GM19351 (cell line): ENCODE data around the gene HOXA13.

Source experiments
- ATAC-seq: cut with Tn5 transposase; IDR thresholded peaks from one replicate; pipeline ENCODE4 v1.9.1; 2021; ENCODE audit warnings: mild to moderate bottlenecking, moderate library complexity; ENCODE audit not compliant: unreplicated experiment

The HOXA13 gene

DNA sequence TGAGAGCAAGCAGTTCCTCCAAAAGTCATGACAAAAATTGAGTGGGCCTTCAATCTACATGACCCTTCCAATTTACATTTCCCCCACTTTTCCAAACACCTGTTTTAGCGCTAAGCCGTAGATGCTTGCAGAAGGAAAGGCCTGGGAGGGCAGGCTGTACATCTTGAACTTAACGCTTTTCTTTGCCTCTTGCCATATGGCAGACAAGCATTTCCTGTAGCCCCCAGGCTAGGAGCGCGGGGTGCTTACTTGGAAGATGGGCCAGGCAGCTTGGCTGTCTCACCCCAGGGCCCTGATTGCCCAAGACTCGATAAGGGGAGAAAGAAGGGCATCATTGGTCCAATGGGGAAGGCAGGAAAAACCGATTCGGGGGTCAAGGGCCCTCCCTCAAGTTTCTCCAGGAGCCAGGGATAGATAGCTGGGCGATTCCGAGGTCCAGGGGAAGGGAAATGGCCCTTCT is 27.5 kb downstream of the HOXA13 start:
- no peak for ATAC-seq

DNA sequence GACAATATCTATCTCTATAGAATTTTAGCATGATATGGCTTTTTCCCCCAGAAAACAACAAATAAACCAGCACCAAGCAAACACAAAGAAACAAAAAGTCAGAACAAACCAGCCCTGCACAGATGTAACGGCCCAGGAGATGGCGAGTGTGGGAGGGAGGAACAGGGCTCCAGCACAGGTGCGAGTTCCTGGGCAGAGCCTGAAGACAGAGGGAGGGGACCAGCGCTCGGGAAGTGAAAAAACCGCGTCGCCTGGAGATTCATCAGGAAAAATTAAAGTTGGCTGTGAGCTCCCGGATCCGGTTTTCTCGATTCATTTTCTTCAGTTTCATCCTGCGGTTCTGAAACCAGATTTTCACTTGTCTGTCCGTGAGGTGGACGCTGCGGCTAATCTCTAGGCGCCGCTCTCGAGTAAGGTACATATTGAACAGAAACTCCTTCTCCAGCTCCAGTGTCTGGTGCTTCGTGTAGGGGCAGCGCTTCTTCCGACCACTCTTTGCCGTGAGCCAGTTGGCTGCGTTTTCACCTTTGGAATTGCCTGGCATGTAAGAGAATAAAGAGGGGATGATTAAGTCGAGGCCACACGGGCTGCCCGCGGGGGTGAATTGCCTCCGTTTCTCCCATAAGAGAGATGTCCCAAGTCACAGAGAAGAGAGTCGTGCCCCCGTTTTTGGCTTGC is 28.1 kb downstream of the HOXA13 start:
- no peak for ATAC-seq

DNA sequence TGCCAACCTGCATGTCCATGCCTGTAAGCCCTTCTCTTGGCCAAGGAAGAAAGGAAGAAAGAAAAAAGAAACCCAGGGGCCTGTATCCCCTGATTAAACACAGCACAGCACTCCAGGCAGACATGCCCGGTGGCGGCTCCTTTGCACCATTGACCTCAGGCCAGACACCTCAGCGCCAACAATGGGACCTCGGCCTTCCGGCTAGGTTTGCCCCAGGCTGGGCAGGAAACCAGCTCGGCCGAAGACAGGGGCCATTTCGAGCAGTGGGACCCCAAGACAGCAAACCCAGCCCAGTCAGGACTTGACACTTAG is 28.6 kb downstream of the HOXA13 start:
- ATAC-seq: no peak

DNA sequence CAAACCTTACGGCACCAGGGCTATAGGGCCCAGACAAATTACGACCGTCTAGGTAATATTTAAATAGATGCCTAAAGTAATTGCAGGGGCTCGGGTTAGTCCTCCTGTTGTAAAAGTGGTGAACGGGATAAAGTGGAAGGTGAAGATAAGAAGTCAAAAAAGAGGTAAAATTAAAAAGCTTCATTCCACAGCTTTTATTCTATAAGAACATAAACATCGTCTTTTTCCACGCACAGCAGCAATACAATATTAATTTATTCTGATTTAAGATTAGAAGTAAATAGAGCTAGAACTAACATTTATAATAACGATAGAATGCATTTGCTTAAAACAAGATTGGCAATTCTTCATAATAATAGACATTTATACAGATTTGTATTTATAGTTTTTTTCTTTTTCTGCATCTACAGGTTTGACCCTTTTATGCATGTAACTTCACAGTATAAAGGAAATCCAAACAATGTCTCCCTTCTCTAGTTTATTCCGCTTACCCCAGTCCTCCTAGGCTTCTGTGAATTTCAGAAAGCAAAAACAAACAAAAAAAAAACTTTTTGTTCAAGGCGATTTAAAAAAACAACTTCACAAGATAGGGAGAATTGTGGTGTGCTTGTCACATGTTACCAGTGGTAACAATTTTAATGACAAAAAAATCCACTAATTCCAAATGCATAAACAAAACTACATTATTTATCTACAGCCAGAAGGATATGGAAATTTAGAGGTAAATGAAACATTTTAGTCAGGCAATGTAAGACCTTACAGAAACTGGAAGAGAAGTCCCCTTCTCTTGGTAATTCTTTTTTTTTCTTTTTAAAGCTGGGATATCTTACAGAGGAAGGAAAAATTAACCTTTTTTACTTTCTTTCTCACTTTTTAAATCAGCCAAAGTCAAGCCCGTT is 29.2 kb downstream of the HOXA13 start:
- no peak for ATAC-seq

DNA sequence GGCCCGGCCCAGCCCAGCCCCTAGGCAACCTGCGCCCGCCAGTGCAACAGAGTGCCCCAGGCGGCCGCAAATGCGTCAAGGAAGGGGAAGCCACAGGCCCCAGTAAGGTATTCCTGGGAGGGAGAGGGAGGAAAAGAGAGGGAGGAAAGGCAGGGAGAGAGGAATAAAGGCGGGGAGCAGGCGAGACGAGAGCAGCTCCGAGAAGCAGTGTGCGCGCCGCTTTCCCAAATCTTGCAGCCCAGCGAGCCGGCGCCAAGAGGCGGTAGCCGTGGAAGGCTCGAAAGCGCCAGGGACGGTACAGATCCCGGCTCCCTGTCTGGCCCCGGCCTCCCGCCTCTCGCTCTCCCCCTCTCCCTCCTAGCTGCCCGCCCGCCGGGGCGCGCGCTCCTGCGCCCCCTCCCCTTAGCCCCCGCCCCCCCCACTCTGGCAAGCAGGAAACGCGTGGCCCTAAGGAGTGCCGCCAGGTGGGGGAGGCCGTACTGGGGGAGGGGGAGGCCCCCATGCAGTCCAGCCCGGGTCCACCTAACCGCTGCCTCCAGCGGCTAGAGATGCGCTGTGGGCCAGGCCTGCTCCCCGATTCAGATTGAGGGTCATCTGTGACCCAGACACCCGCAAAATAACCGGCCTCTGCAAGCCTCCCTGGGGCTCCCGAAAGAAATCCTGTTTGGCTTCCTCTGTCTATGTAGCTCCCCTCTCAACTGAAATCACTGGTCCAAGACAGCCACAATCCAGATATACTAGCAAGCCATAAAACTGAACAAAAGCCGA is 30.0 kb downstream of the HOXA13 start:
- ATAC-seq: no peak

DNA sequence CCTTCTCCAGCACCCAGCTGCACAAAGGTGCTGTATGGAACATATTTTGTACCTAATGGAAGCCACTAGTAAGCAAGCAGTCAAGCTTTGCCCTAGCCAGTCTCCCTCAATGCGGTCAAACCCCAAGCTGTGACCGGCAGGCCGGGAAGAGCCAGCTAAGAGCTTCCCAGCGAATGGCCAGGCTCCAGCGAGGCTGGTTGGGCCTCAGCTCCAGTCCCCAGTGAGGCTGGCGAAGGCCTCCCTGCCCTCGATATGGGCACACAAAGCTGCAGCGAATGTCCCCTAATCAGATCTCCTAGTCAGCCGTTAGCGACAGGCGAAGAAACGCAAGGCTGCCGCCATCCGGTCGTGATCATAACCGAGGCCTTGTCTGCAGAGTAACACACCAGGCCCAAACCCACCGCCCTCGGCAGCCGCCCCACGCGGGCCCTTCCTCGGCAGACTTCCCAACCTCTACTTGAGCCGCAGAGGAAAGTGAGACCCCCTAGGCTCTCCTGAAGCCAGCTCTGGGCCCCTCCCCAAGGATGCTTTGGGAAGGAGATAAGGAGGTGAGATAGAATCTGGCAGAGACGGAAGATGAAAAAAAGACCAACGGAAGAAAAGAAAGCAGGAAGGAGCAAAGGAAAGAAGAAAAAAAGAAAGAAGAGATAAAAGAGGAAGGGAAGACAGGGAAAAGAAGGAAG is 31.5 kb downstream of the HOXA13 start:
- ATAC-seq: no peak

DNA sequence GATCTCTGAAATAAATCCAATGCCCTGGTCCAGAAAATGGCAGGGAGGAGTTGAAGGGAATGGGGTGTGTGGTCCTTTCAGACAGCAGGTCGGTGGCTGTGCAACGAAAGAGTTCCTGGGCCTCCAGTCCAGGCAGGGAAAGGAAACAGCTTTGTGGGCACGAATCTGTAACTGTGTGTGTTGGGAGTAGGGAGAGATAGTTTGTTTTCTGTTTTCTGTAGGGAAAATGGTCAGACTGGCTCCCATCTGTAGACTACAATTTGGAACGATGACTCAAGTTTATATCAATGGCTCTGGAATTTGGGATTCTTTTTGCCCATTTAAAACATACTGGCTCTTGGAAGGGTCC is 32.0 kb downstream of the HOXA13 start:
- ATAC-seq: no peak

DNA sequence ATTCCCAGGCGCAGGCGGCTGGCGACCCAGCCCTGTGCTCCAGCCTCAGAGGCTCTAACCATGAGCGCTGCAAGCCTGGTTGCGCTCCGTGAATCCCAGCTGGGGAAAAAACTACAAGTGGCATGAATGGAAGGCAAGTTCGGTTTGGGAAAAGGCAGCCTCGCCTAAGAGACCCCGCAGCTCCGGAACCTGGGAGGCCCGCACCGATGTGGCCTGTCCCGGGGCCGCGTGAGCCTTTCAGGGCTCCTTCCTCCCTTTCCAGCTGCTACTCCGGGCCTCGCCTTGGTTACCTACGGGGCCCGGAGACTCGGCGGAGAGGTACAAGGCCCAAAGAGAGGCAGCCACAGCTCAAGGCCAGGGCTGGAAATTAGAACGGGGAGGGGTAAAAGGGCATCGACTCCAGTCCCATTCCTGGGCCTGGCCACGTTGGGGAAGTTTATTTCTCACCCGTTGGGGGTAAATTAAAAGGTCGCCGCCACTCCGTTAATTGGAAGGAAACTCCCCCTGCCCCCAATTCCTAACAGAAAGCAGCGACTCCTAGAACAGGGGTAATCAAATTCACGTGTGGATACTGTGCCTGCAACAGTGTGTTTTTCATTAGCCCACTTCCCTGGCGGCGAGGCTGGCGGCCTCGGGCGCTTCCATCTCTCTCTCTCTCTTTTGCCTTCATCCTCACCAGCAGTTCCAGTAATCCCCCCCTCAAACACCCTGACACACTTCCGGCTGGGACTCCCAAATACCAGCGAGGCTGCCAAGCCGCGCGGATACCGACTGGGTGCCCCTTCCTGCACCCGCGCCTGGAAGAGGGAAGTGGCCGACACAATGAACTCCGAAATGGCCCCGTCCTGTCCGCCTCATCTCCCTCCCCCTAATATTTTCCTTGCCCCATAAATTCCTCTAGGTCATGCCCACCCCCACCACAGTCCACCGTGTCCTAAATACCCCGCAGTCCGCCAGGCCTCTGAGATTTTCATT is 33.1 kb downstream of the HOXA13 start:
- no peak for ATAC-seq

DNA sequence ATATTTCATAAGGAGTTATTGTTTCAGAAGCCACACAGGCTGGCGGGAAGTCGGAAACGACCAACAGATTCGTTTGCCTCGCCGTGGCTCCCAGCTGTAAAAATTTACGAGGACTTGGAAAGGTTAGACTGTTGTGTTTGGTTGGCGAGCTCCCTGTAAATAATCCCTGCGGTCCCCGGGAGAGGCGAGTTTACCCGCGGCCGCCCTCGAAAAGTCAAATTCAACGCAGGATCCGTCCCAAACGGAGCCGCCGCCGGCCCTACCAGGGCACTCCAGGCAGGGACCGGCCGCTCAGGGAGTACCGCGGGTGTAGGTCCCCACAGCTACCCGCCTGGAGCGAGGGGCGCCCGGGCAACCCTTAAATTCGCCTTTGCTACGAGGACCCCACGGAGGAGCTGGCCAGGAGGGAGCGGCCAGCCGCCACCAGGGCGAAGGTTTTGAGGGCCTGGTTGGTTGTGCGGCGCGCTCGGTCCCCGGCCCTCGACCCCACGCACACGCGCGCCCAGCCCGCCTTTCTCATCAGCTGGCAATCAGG is 33.8 kb downstream of the HOXA13 start:
- no peak for ATAC-seq

DNA sequence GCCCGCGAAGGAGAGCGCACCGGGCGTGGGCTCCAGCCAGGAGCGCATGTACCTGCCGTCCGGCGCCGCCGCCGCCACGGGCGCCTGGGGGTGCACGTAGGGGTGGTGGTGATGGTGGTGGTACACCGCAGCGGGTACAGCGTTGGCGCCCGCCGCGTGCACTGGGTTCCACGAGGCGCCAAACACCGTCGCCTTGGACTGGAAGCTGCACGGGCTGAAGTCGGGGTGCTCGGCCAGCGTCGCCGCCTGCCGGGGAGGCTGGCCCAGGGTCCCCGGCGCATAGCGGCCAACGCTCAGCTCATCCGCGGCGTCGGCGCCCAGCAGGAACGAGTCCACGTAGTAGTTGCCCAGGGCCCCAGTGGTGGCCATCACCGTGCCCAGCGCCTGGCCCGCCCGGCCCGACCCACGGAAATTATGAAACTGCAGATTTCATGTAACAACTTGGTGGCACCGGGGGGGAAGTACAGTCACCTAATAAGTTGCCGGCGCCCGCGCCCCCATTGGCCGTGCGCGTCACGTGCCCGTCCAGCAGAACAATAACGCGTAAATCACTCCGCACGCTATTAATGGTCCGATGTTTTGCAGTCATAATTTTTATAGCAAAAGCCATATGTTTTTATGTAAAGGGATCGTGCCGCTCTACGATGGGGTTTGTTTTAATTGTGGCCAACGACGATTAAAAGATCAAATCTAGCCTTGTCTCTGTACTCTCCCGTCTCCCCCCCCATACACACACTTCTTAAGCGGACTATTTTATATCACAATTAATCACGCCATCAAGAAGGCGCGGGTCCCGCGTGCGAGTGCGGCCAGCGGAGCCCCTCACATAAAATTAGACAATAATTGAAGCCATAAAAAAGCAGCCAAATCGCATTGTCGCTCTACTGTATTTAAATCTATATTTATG is 34.5 kb downstream of the HOXA13 start, which contains the start of gene HOXA9:
Gene HOXA9 (minus strand): TSS at position 449 of the 907 bp plus-strand sequence. CDS start 80 bp downstream, at position 369.
- no peak for ATAC-seq

DNA sequence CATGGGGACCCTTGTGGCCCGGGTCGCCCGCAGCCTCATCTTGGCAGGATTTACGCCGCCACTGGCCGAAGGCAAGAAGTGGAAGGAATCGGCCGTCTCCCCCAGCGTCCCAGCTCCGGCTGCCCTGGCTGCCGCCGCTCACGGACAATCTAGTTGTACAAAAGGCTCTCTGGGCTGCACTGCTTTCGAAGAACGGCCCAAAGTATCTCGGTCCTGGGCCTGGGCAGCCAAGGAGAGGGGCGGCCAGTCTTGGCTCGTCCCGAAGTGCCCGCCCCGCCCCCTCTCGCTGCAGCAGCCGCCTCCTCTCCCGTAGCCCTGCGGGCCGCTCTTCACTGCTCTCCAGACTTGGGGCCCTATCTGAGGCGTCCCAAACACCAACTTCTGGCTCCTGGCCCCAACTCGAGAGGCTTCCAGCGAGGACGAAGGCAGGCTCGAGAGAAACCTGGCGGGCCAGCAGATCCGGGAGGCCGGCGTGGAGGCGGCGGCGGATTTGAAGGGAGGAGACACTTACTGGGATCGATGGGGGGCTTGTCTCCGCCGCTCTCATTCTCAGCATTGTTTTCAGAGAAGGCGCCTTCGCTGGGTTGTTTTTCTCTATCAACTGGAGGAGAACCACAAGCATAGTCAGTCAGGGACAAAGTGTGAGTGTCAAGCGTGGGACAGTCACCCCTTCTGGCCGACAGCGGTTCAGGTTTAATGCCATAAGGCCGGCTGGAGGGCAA is 35.4 kb downstream of the HOXA13 start:
- no peak for ATAC-seq

DNA sequence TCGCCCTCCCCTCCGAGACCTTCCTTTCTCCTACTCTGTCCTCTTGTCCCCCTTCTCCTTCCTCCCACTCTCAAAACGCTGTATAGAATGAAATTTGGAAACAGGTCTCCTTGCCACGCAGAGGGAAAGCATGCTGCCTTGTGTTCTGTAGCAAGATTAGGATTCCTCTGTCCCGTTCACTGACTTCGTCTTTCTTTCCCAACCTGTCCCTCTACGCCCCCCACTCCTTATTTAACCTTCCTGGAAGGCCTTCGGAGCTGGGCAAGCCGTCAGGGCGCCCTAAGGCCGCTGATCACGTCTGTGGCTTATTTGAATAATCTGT is 35.9 kb downstream of the HOXA13 start:
- ATAC-seq: no peak

DNA sequence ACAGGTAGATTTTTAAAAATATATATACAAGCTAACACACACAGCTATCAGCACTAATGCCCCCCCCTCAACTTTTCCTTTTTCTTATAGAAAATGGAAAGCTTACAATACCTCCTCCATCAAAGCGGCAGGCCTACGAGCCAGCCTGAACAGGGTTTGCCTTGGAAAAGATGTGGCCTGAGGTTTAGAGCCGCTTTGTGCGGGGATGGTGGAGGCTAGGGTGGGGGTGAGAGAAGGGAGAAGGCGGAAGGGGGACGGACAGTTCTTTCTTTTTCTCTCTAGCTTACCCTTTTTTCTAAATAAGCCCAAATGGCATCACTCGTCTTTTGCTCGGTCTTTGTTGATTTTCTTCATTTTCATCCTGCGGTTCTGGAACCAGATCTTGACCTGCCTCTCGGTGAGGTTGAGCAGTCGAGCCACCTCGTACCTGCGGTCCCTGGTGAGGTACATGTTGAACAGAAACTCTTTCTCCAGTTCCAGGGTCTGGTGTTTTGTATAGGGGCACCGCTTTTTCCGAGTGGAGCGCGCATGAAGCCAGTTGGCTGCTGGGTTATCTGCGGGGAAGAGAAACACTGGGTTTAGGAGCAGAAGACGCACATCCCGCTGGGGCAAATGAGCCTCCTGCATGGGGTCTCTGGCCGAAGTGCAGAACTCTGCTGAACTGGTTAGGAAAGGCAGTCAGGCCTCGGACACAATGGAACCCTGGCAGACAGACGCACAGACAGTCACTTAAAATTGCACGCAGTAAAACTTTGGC is 36.4 kb downstream of the HOXA13 start:
- ATAC-seq: no peak

DNA sequence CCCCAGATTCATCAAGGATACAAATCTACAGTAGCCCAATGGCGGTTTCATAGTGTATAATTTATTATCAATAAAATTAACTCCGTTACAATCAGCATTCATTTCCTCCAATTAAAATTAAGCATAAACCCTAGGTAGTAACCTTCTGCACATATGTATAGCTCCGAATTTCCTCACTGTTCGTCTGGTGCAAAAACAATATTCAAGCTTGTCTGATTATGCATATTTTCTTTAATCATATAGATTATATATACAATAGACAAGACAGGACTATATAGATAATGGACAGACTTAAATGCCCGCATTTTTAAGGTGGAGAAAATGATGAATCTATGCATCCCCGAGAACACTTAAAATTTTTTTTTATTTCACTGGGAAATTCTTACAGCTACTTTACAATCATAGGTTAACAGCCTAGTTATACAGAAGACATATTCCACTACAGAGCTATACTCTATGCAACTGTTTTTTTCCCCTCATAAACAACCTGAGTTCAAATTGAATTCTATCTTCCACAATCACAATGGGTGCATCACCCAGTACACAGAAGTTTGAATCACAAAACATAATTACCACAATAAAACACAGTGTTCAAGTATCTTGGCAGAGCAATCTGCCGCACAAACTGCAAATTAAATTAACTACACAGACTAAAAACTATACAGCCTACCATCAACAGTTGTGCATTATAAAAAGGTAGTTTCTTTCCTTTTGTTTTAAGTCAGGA is 37.2 kb downstream of the HOXA13 start:
- no peak for ATAC-seq

DNA sequence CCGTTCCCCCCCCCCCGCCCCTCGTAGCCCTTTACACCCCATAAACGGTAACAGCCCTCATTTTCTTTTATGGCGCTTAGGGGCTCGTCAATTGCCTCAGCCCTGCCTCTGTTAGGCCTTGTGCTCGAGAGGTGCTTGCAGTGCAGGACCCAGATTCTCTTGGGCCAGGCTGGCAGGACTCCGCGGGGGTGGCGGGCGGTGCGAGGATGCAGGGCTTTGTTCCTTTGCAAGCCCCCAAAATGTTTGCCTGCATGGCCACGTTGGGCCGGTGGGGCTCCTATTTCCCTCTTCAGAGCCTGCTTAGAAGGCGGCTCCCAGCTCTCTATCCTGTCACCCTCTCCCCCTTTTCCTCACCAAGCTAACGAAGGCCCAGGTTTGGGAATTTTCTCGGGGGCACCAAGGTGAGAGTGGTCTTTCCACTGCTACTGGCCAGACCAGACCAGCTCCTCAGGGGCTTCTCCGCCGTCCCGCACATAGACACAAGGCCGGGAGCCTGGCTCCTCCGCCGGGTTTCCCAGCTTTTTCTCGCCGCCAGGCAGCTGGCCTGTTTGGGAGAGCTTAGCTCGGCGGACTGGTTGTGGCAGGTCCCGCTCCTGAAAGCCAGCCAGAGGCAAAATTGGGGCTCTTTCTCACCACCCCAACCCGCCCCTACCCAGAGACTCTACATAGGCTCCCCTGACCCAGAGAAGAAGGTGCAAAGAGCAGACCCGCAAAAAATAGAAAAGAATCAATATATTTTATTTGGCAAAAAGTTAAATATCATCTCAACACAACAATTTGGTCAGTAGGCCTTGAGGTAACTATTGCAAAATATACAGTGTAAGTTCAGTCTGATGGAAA is 38.0 kb downstream of the HOXA13 start:
- ATAC-seq: no peak

DNA sequence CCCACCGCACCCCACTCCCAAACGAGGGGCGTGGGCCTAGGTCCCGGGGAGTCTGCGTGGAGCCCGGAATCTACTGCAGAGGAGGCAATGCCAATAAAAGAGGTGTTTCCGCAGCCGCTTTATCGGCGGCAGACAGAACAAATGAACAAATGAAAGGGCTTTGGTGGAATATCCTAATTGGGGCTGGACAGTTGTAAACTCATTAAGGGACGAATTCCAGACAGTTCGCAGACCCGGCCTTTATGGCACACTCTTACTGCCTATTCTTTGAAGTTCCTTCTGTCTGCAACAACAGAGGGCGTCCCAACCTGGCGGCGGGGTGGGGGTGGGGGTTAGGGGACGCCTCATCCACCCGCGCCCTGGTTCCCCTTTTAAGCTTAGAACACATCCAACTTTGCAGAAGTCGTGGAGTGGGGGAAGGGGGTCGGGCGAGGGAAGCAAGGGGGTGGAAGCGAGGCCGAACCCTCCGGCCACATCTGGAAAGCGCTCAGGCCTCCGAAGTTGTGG is 38.6 kb downstream of the HOXA13 start:
- no peak for ATAC-seq
